Suppressor macrophage treated with lipopolysaccharide for 1 hour (primary cell): ENCODE measurements around the gene TMC5.
"Not testable (repeated sequence)": the region's sequence is repeated elsewhere in the genome, so short reads cannot be mapped to it uniquely, and the experiment has no call there.

Source experiments
- DNase-seq, 3 donors: peaks; one replicate each; pipeline ENCODE4 v3.0.0-alpha.2; 2020 to 2022

TMC5 gene, protein sequence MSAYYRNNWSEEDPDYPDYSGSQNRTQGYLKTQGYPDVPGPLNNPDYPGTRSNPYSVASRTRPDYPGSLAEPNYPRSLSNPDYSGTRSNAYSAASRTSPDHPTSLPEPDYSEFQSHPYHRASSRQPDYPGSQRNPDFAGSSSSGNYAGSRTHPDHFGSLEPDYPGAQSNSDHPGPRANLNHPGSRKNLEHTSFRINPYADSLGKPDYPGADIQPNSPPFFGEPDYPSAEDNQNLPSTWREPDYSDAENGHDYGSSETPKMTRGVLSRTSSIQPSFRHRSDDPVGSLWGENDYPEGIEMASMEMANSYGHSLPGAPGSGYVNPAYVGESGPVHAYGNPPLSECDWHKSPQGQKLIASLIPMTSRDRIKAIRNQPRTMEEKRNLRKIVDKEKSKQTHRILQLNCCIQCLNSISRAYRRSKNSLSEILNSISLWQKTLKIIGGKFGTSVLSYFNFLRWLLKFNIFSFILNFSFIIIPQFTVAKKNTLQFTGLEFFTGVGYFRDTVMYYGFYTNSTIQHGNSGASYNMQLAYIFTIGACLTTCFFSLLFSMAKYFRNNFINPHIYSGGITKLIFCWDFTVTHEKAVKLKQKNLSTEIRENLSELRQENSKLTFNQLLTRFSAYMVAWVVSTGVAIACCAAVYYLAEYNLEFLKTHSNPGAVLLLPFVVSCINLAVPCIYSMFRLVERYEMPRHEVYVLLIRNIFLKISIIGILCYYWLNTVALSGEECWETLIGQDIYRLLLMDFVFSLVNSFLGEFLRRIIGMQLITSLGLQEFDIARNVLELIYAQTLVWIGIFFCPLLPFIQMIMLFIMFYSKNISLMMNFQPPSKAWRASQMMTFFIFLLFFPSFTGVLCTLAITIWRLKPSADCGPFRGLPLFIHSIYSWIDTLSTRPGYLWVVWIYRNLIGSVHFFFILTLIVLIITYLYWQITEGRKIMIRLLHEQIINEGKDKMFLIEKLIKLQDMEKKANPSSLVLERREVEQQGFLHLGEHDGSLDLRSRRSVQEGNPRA

GRCh38 chr16:19417640-19418039, at the start of gene TMC5:
TMC5 (plus strand) TSS chr16:19417883; CDS start chr16:19440039, 22,156 bp downstream.
- DNase-seq = no peak

DNA sequence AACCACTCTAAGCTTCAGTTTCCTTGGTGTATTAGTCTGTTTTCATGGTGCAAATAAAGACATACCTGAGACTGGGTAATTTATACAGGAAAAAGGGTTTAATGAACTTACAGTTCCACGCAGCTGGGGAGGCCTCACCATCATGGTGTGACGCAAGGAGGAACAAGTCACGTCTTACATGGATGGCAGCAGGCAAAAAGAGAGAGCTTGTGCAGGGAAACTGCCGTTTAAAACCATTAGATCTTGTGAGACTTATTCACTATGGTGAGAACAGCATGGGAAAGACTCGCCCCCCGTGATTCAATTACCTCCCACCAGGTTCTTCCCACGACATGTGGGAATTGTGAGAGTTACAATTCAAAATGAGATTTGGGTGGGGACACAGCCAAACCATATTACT, 45.1 kb upstream of the TMC5 start:
- not testable (repeated sequence) for DNase-seq

- DNase-seq = no peak
These were observed 43.3 kb upstream of the TMC5 start for GRCh38 chr16:19374402-19374801.

GRCh38 chr16:19375561-19376158, 42.0 kb upstream of the TMC5 start:
- DNase-seq = peak; percentile 67 to 77 (median 76)

DNA sequence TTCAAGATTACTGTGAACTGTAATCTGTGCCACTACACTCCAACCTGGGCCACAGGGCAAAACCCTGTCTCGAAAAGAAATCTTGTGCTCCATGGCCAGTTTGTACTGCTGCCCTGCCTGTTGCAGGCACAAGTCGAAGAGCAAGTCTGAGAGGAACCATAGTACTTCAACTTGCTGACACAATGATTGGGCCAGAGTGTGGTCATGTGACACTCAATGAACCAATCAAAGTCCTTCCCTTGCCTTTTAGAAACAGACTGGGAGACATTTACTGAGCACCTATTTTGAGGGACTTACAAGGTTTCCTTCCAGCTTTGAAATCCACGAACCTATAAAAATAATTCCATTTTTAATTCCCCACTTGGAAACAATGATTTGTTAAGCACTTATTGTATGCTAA, 39.8 kb upstream of the TMC5 start:
- DNase-seq = peak in 1 of 3 donors; percentile 15

DNA sequence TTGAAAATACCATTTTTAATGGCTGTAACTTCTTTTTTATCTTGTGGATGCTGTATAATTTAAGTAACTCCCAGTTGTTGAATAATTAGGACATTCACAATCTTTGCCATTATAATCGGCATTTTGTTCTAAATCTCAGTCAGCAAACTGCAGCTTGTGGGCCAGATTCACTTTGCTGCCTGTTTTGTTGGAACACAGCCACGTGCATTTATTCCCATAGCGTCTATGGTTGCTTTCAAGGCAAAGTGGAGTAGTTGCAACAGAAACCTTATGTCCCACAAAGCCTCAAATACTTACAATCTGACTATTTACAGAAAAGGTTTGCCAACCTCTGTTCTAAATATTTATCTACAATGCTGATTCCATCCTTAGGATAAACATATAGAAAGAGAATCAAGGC, 39.2 kb upstream of the TMC5 start:
- no peak for DNase-seq

- no peak for DNase-seq
These were observed 37.8 kb upstream of the TMC5 start for GRCh38 chr16:19379838-19380237.

- DNase-seq = no peak
These were observed 37.4 kb upstream of the TMC5 start for GRCh38 chr16:19380328-19380727.

- DNase-seq = no peak
These were observed 35.4 kb upstream of the TMC5 start for GRCh38 chr16:19382084-19382801.

DNA sequence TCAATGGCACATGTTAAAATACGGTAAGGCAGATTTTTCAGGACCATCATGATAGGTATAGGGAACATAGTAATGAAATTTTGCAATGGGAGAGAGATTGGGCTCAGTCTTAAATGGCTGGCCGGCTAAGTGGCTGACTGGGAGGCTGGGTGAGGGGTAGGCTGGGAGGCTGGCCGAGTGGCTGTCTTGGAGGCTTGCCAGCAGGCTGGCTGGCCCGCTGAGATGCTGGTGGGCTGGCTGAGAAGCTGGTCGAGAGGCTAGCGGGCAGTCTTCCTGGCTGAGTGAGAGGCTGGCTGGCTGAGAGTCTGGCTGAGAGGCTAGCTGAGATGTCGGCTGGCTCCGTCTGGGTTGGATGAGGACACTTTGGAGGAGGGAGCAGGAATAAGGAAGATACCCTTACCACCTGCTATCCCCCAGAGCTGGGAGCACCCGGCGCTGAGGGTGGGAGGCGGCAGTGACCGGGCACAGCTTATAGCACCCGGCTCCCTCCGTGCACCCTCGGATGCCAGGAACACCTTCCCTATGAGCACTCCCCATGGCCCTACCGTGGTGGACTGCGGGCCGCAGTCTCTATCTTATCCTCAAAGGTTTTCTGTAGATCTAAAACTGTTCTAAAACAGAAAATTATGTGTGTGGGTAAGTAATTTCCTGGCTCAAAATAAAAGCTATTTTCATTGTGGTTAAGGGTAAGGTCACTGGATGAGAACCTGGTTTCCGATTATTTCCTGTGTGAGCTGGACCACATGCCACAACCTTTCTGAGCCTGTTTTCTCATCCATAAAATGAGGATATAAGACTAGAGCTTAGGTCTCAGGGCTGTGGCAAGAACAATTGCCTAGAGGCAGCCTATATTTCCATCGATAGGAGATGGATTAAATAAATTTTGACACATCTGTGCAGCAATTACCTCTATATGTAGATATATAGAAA, 34.5 kb upstream of the TMC5 start:
- no peak for DNase-seq

GRCh38 chr16:19384656-19385055, 33.0 kb upstream of the TMC5 start:
- no peak for DNase-seq

DNA sequence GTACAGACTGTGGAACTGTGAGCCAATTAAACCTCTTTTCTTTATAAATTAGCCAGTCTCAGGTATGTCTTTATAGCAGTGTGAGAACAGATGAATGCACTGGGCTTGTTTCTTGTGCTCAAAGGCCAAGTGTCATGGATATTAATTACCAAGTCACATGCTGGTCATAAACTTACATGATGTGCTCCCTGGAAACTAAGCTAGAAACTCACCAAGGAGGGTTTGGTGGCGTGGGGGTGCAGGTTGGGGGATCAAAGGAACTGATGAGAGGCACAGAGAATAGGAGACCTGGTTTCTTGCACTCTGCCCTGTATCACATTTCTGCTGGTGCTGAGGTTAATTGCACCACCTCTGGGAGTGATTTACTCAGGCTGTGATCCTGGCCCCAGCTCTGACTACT, 31.2 kb upstream of the TMC5 start:
- DNase-seq = no peak

DNA sequence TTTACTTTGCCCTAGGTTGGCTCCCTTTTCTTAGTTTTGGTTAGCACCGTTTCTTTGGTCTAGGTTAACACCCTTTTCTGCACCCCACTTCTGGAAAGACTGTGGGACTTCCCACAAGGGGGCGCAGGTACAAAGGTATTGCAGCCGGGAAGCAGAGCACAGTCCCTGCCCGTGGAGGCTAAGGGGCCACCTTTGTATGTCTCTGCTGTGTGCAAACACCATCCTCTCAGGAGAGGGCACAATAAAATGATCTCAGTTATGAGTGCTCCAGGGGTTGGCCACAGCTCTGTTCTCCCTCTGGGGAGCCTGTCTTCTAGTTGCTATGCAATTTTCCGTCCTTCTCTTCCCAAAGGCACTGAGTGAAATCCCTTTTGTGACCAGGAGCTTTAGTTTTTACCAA, 28.4 kb upstream of the TMC5 start:
- peak; percentile 27 to 61 (median 32) for DNase-seq

DNA sequence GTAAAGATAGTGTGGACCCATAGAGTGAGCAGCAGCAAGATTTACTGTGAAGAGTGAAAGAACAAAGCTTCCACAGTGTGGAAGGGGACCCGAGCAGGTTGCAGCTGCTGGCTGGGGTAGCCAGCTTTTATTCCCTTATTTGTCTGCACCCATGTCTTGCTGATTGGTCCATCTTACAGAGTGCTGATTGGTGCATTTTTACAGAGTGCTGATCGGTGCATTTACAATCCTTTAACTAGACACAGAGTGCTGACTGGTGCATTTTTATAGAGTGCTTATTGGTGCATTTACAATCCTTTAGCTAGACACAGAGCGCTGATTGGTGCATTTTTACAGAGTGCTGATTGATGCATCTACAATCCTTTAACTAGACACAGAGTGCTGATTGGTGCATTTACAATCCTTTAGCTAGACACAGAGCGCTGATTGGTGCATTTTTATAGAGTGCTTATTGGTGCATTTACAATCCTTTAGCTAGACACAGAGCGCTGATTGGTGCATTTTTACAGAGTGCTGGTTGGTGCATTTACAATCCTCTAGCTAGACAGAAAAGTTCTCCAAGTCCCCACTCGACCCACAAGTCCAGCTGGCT, 26.4 kb upstream of the TMC5 start:
- not testable (repeated sequence) for DNase-seq

GRCh38 chr16:19392352-19392751, 25.3 kb upstream of the TMC5 start:
- no peak for DNase-seq

DNA sequence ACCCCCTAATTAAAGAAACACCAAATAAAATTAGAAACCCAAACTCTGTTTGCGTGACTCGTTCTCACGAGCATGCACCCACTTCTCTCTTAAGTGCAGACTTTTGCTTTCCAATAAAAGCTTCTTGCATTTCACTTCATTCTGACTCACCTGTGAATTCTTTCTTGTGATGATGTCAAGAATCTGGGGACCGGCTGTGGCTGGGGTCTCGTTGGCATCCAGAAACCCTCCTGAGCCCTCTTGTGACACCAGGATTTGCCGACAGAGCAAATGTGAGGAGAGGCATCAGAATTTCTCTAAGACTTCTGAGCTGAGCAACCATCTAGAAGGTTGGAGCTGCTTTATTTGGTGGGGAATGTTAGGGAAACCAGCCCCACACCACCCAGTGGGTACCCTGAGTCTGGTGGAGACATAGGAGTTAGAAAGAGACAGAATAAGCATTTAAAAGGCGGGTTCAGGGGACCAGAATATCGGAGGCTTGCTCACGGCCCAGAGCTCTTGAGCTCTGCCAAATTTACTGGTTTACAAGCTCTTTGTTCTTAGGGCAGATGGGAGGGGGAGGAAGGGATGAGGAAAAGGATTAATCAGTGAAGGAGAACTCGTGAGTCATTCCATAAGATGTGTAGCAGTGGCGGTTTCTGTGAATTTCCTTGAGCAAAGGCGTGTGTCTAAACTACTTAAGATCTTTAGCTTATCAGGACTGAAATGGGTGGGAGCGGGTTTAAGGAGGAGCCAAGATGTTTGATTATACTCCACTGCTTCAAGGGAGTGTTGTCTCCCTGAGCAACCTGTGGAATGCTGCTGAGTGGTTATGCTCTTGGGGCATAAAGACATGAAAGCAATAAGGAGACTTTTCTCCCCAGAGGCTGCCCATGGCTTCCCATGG, 24.2 kb upstream of the TMC5 start:
- DNase-seq = no peak

- DNase-seq = not testable (repeated sequence)
These were observed 21.9 kb upstream of the TMC5 start for GRCh38 chr16:19395646-19396267.

GRCh38 chr16:19396555-19397011, 21.1 kb upstream of the TMC5 start:
- DNase-seq = peak in 2 of 3 donors; percentile 11 to 12

DNA sequence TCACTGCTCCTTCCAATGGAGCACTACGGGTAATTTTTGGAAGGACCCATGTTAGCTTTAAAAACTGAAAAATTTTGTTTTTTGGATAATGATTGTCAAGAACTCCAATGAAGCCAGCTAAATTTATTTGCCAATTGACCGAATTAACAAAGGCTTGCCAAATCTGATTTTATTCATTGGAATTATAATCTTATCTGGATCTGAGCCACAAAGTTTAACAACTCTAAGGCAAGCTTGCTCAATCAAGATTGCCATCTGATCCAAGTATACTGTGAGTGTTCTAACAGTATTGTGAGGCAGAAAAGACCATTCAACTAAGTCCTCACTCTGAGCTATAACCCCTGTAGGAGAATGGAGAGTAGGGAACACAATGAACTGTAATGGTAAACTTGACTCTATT, 20.3 kb upstream of the TMC5 start:
- DNase-seq = not testable (repeated sequence)
